ENCODE data around the gene LMOD1.
"Not testable (repeated sequence)": the region's sequence is repeated elsewhere in the genome, so short reads cannot be mapped to it uniquely, and the experiment has no call there.

Gene LMOD1

DNA sequence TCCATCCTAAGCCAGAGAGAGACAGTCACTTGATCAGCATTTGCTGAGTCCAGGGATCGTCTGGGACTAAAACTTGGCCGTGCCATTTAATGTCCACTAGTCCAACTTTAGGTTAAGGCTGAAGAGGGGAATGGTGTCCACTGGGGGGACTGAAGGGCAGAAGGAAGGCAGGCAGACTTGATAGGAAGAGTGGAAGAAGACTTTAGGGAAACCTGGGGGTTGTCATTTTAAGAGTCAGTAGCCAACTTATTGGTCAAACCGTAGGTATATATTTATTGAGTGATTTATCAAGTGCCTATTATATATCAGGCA is 1.3 kb upstream of the LMOD1 start:
- no peak overlapping the region for H3K4me3 ChIP-seq (ENCODE audit: control insufficient read depth, low read depth, low read length)
- no peak for DNase-seq (ENCODE audit: low read depth)
- TF ChIP-seq CTCF (conservative IDR thresholded peaks at IDR 0.05; ENCODE audit: control insufficient read depth, insufficient read depth, low read depth, low read length), result no peak

DNA sequence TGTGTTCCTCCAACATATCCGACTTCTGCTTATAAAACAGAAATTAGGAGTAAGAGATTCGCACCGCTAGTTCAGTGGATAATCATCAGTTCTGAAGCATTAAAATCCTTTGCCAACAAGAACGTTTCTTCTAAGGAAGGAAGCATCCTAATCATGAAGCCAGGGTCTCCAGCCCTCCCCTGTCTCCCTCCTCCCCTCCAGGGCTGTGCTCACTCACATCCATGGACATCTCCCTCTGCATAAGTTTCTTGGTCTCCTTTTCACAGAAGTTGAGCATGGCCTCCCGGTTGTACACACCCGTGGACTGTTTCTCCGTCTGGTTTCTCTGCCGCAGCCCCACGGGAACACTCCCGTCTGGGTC is 505 bp downstream of the LMOD1 start:
- peak overlapping the region; percentile 58 for H3K4me3 ChIP-seq (ENCODE audit: control insufficient read depth, low read depth, low read length)
- no peak for TF ChIP-seq CTCF (conservative IDR thresholded peaks at IDR 0.05; ENCODE audit: control insufficient read depth, insufficient read depth, low read depth, low read length)
- no peak for DNase-seq (ENCODE audit: low read depth)

DNA sequence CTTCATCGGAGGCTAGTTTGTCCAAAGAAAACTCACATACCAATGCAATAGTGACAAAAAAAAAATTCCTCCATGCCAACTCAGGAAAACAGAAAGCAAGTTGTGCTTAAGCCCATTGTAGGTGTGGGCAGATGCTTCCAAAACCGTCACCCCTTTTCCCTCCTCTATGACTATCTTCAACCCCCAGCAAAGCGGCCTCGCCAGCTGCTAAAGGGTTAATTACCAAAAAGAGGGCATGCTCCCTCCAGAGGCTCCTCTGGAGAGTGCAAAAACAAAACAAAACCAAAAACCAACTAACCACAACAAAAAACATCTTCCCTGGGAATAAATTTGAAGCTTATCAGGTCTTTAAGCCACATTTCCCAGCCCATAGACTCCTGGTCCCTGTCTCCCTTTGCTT is 1.2 kb downstream of the LMOD1 start:
- TF ChIP-seq CTCF (conservative IDR thresholded peaks at IDR 0.05; ENCODE audit: control insufficient read depth, insufficient read depth, low read depth, low read length), result peak; percentile 49
- no peak for DNase-seq (ENCODE audit: low read depth)
- H3K4me3 ChIP-seq (ENCODE audit: control insufficient read depth, low read depth, low read length), result peak overlapping the region; percentile 58

DNA sequence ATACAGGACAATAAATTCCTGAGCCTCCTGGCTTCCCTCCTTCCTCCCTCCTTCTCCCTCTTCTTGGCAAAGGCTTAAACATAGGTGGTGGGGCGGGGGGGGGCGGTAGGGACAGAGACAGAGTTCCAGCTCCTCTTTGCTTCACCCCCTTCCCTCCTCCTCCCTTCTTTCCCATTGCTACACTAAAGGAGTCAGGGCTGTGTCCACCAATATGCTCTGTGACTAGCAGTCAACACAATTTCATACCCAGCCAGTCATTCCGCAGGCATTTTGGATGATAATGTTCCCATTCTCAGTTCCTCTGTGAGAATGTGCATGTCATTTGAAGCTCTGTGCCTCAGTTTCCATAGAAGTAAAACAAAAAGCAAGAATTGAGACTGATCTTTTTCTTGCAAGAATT is 1.7 kb downstream of the LMOD1 start:
- peak overlapping the region; percentile 58 for H3K4me3 ChIP-seq (ENCODE audit: control insufficient read depth, low read depth, low read length)
- DNase-seq (ENCODE audit: low read depth), result no peak
- no peak for TF ChIP-seq CTCF (conservative IDR thresholded peaks at IDR 0.05; ENCODE audit: control insufficient read depth, insufficient read depth, low read depth, low read length)

DNA sequence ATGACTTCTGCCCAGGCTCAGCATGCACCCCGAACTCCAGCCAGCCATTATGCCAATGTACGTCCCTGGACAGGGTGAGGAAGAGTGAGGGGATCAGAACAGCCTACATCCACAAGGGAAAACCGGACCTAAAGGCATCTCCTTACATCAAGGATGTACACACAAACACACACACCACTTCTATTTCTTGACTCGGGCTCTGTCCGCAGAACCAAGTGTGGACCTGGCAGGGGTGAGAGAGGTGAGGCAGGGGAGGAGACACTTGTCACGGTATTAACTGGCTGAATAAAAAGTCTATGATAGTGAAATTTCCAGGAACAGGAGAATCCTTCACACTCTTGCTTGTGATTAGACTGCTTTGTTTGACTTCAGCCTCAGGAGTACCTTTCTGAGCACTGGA is 2.3 kb downstream of the LMOD1 start:
- TF ChIP-seq CTCF (conservative IDR thresholded peaks at IDR 0.05; ENCODE audit: control insufficient read depth, insufficient read depth, low read depth, low read length), result no peak
- H3K4me3 ChIP-seq (ENCODE audit: control insufficient read depth, low read depth, low read length), result no peak overlapping the region
- DNase-seq (ENCODE audit: low read depth), result no peak

- no peak overlapping the region for H3K4me3 ChIP-seq (ENCODE audit: control insufficient read depth, low read depth, low read length)
- no peak for DNase-seq (ENCODE audit: low read depth)
- no peak for TF ChIP-seq CTCF (conservative IDR thresholded peaks at IDR 0.05; ENCODE audit: control insufficient read depth, insufficient read depth, low read depth, low read length)
Observed at GRCh38 chr1:201942129-201942495, 4.2 kb downstream of the LMOD1 start.

DNA sequence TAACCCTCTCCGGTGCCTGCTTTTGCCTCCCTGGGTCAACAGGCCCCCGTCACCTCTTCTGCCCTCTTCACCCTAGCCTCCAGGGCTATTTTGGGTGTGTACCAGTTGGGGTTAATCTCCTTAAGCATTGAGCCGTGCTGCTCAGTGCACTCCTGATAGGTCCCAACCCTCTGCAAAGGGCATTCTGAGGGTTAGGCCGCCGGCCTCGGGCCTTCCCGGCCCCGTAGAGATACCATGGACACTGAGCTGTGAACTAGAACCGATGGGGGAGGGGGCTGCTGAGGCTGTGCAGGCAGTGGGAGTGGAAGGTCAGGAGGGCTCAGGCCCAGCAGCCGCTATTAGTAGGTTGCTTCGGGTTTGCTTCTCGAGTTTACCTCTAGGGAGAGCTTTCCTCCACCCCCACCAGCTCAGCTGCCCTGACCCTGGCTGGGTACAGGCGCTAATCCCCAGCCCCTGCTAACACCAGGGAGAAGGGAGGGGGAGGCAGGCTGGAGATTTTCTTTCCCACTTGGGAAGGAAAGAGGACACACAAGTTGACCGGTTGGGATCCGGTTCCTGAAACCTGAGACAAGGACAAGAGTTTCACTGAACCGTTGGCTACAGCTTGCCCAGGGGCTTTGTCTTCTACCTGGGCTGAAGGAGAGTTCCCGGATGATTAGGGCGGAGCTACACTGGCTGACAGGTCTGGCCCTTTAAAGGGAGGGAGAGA is 4.8 kb downstream of the LMOD1 start:
- DNase-seq (ENCODE audit: low read depth), result no peak
- no peak overlapping the region for H3K4me3 ChIP-seq (ENCODE audit: control insufficient read depth, low read depth, low read length)
- TF ChIP-seq CTCF (conservative IDR thresholded peaks at IDR 0.05; ENCODE audit: control insufficient read depth, insufficient read depth, low read depth, low read length), result no peak

GRCh38 chr1:201940316-201940715 is 6.0 kb downstream of the LMOD1 start:
- not testable (repeated sequence) for DNase-seq (ENCODE audit: low read depth); H3K4me3 ChIP-seq (ENCODE audit: control insufficient read depth, low read depth, low read length)
